Common myeloid progenitor, CD34-positive (primary cell): ENCODE results near the gene ZC3H13.

ENCODE experiments used
- CTCF ChIA-PET: fragments of 350-600 bp; sonication (Branson Sonifier 250); formaldehyde crosslinking; loops from one replicate; lab custom pipeline; 2021; ENCODE audit warnings: antibody characterized with exemption; lab: Charles Lee
- POLR2A ChIA-PET: fragments of 350-600 bp; sonication (Branson Sonifier 250); formaldehyde crosslinking; loops from one replicate; lab custom pipeline; 2021; ENCODE audit warnings: antibody characterized with exemption; lab: Charles Lee
- DNase-seq, 3 donors: peaks; one replicate each; pipeline versions ENCODE4 v3.0.0 to v3.0.0-alpha.2; 2013
- H3K27ac ChIP-seq, 2 experiments: 1 replicate in 1 of 2; 2 replicates in 1 of 2; pipeline ENCODE4 v1.7.0; 2013; ENCODE audit warnings: inconsistent platforms in 2 of 2, low read length in 2 of 2, mild to moderate bottlenecking in 2 of 2, low read depth in 1 of 2, moderate library complexity in 1 of 2; ENCODE audit not compliant: severe bottlenecking in 2 of 2, insufficient read depth in 1 of 2, poor library complexity in 1 of 2
- H3K27me3 ChIP-seq, 5 experiments: replicated peaks in 2 of 5; 1 replicate in 3 of 5; 2 replicates in 2 of 5; pipeline versions ENCODE4 v1.6.1 to v1.7.0; 2013; ENCODE audit warnings: low read length in 4 of 5, mild to moderate bottlenecking in 2 of 5, moderate library complexity in 2 of 5, inconsistent platforms in 1 of 5; ENCODE audit not compliant: insufficient read depth in 5 of 5, control insufficient read depth in 4 of 5
- H3K36me3 ChIP-seq, 4 experiments: 1 replicate in 2 of 4; 2 replicates in 2 of 4; pipeline versions ENCODE4 v1.6.1 to v1.7.0; 2013; ENCODE audit warnings: low read length in 3 of 4, control low read depth in 1 of 4, mild to moderate bottlenecking in 1 of 4; ENCODE audit not compliant: control insufficient read depth in 4 of 4, insufficient read depth in 4 of 4
- H3K4me1 ChIP-seq, 4 experiments: 1 replicate in 3 of 4; 2 replicates in 1 of 4; pipeline versions ENCODE4 v1.6.1 to v1.7.1; 2013; ENCODE audit warnings: low read length in 3 of 4, mild to moderate bottlenecking in 3 of 4, control low read depth in 1 of 4, inconsistent platforms in 1 of 4, moderate library complexity in 1 of 4; ENCODE audit not compliant: control insufficient read depth in 4 of 4, insufficient read depth in 4 of 4; ENCODE audit errors: control extremely low read depth in 1 of 4
- H3K4me3 ChIP-seq, 7 experiments: 1 replicate in 4 of 7; 2 replicates in 3 of 7; pipeline versions ENCODE4 v1.5.1 to v1.7.0; 2013; ENCODE audit warnings: mild to moderate bottlenecking in 7 of 7, low read length in 6 of 7, moderate library complexity in 6 of 7, inconsistent platforms in 2 of 7, low read depth in 2 of 7, control low read depth in 1 of 7; ENCODE audit not compliant: insufficient read depth in 4 of 7, control insufficient read depth in 1 of 7; ENCODE audit errors: extremely low read depth in 1 of 7
- H3K9me3 ChIP-seq, 5 experiments: 1 replicate in 4 of 5; 2 replicates in 1 of 5; pipeline versions ENCODE4 v1.6.1 to v1.7.1; 2013; ENCODE audit warnings: low read length in 4 of 5, mild to moderate bottlenecking in 2 of 5, inconsistent platforms in 1 of 5, low read depth in 1 of 5, moderate library complexity in 1 of 5; ENCODE audit not compliant: control insufficient read depth in 4 of 5, insufficient read depth in 2 of 5; ENCODE audit errors: control extremely low read depth in 1 of 5
- WGBS: methylation state at CpG from one replicate; pipeline ENCODE4 v1.1.5; 2013; ENCODE audit not compliant: insufficient coverage; 5-methylcytosine and 5-hydroxymethylcytosine counted together

ZC3H13 gene

GRCh38 chr13:46085737-46086136 lies 33.2 kb upstream of the ZC3H13 start:
- no peaks in the 10 kb centered on the region for H3K27me3 ChIP-seq
- no peaks in the 10 kb centered on the region for H3K9me3 ChIP-seq
- POLR2A ChIA-PET: no interaction called here
- peaks cover 0 to 7% (median 3%) of the 10 kb centered on the region in 4 experiments for H3K4me1 ChIP-seq
- no peak for DNase-seq
- no peaks in the 10 kb centered on the region for H3K36me3 ChIP-seq
- CTCF ChIA-PET: interaction anchor here (0.9 to 1.9 kb wide), 4 partner anchors 14 to 40 kb away, joined by 3 to 5 read pairs (median 4); no protein-coding TSS in a partner anchor
- WGBS: 98% methylated on average over 10 of the region's 13 CpGs
- no peak overlapping the region for H3K27ac ChIP-seq
- no peak overlapping the region for H3K4me3 ChIP-seq

GRCh38 chr13:46082324-46082723 lies 29.8 kb upstream of the ZC3H13 start:
- H3K27me3 ChIP-seq: no peaks in the 10 kb centered on the region
- H3K36me3 ChIP-seq: no peaks in the 10 kb centered on the region
- DNase-seq: no peak
- peaks cover 4 to 14% (median 10%) of the 10 kb centered on the region in 4 experiments for H3K4me1 ChIP-seq
- 97% methylated on average over 4 of the region's 5 CpGs for WGBS
- POLR2A ChIA-PET: no interaction called here
- CTCF ChIA-PET: interaction anchor here (0.7 to 1.6 kb wide), 4 partner anchors 10 to 37 kb away, joined by 3 to 4 read pairs (median 4); no protein-coding TSS in a partner anchor
- H3K9me3 ChIP-seq: no peaks in the 10 kb centered on the region
- H3K27ac ChIP-seq: no peak overlapping the region
- H3K4me3 ChIP-seq: no peak overlapping the region

- Histone ChIP-seq H3K4me3 (no peak overlapping the region), H3K4me1 (peaks cover 4 to 16% (median 10%) of the 10 kb centered on the region in 4 experiments), H3K36me3 (no peaks in the 10 kb centered on the region), H3K27me3 (no peaks in the 10 kb centered on the region), H3K27ac (no peak overlapping the region), H3K9me3 (no peaks in the 10 kb centered on the region)
- peak in 2 of 3 donors; percentile 10 to 32 for DNase-seq
- no CpG with 5 or more reads among the region's 2 CpGs for WGBS
- ChIA-PET POLR2A (interaction anchor here (0.8 kb wide), 1 partner anchor 28 kb away, joined by 3 read pairs; no protein-coding TSS in a partner anchor), CTCF (no interaction called here)
Observed at GRCh38 chr13:46079770-46080169, 27.2 kb upstream of the ZC3H13 start.

- Histone ChIP-seq H3K27ac (no peak overlapping the region), H3K4me3 (no peak overlapping the region), H3K27me3 (no peaks in the 10 kb centered on the region), H3K36me3 (no peaks in the 10 kb centered on the region), H3K4me1 (peaks cover 4 to 16% (median 10%) of the 10 kb centered on the region in 4 experiments), H3K9me3 (no peaks in the 10 kb centered on the region)
- DNase-seq: peak in 2 of 3 donors; percentile 52 to 54
- 0% methylated on average over 1 of the region's 1 CpG for WGBS
- ChIA-PET POLR2A (interaction anchor here (0.5 kb wide), 1 partner anchor 20 kb away, joined by 3 read pairs; no protein-coding TSS in a partner anchor), CTCF (no interaction called here)
Observed at GRCh38 chr13:46077265-46077664, 24.7 kb upstream of the ZC3H13 start.

DNA sequence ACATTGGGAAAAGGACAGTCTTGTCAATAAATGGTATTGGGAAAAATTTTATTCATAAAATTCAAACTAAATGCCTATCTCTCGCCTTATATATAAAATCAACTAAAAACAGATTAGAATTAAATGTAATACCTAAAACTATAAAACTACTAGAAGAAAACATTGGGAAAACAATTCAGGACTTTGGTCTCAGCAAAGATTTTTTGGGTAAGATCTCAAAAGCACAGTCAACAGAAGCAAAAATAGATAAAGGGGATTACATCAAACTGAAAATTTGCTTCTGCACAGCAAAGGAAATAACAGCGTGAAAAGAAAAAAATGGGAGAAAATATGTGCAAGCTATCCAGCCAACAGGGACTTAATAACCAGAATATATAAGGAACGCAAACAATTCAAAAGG lies 24.3 kb upstream of the ZC3H13 start:
- Histone ChIP-seq H3K27ac (no peak overlapping the region), H3K4me1 (peaks cover 4 to 16% (median 10%) of the 10 kb centered on the region in 4 experiments), H3K36me3 (no peaks in the 10 kb centered on the region), H3K9me3 (no peaks in the 10 kb centered on the region), H3K4me3 (no peak overlapping the region), H3K27me3 (no peaks in the 10 kb centered on the region)
- DNase-seq: no peak
- no CpG with 5 or more reads among the region's 3 CpGs for WGBS
- POLR2A ChIA-PET: interaction anchor here (0.5 kb wide), 1 partner anchor 20 kb away, joined by 3 read pairs; no protein-coding TSS in a partner anchor
- CTCF ChIA-PET: no interaction called here

GRCh38 chr13:46075811-46076210 lies 23.3 kb upstream of the ZC3H13 start:
- no peak for DNase-seq
- Histone ChIP-seq H3K9me3 (no peaks in the 10 kb centered on the region), H3K4me3 (no peak overlapping the region), H3K36me3 (no peaks in the 10 kb centered on the region), H3K27ac (no peak overlapping the region), H3K27me3 (no peaks in the 10 kb centered on the region), H3K4me1 (peaks cover 4 to 16% (median 9%) of the 10 kb centered on the region in 4 experiments)
- ChIA-PET POLR2A (no interaction called here), CTCF (interaction anchor here (0.9 kb wide), 1 partner anchor 14 kb away, joined by 3 read pairs; no protein-coding TSS in a partner anchor)
- WGBS: 100% methylated on average over 1 of the region's 1 CpG

GRCh38 chr13:46071590-46072249 lies 19.2 kb upstream of the ZC3H13 start:
- Histone ChIP-seq H3K4me3 (no peak overlapping the region), H3K4me1 (no peaks in the 10 kb centered on the region), H3K9me3 (no peaks in the 10 kb centered on the region), H3K36me3 (no peaks in the 10 kb centered on the region), H3K27me3 (no peaks in the 10 kb centered on the region), H3K27ac (no peak overlapping the region)
- DNase-seq: peak in 2 of 3 donors; percentile 50 to 67
- POLR2A ChIA-PET: interaction anchor here (0.5 kb wide), 1 partner anchor 21 kb away, joined by 4 read pairs; no protein-coding TSS in a partner anchor
- CTCF ChIA-PET: interaction anchor here (0.6 to 4.3 kb wide), 11 partner anchors 10 to 64 kb away, joined by 3 to 24 read pairs (median 4); no protein-coding TSS in a partner anchor
- 98% methylated on average over 5 of the region's 5 CpGs for WGBS
